ENCODE results near the gene NR1I3. TPM values are rescaled to one million over a fixed set of nuclear protein-coding genes. Genes with fewer than 3 reads are reported as not detected.
A peak's percentile ranks its signal among the peaks of the same experiment; 100 is the strongest.

The NR1I3 gene
- polyA plus RNA-seq, 2 of the 4 experiments (the other 2 are of a cell fraction): not detected

DNA sequence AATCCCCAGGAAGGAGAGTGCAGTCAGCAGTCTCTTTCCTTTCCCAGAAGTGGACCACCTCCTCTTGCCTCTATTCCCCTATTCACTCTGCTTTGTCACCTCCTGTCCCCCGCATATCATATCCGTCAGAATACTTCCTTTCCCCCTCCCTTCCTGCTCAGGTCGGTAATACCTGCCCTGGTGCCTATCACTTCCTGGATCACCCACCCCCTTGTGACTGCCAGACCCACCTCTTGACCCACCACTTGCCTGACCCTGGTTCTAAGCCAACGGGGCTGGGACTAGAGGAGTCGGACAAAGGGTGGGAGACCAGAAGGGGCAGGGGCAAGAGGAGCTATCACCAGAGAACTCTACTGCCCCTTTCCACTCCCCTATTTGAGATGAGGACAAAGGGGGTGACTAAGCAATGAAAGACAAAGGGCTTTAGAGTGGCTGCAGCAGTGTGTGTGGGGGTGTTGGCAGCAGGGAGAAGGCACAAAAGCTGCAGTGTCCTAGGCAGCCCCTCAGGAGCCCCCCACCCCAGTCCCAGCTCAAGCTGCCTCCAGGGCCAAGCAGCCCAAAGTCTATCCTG, 37.5 kb downstream of the NR1I3 start:
- TF ChIP-seq CHD2 (IDR thresholded peaks at IDR 0.05; ENCODE audit: low read length, partially characterized antibody): no peak
- H3K4me2 ChIP-seq: no peak overlapping the region
- no peak overlapping the region for H3K4me3 ChIP-seq
- CTCF ChIA-PET: interaction anchor here (1.1 to 18.8 kb wide), 5 partner anchors 9 to 183 kb away, joined by 3 to 319 read pairs (median 93); partner anchors contain the start of genes APOA2, FCER1G, PPOX and TOMM40L
- WGBS (ENCODE audit: missing lambda C conversion rate): 88% methylated on average over 5 of the region's 5 CpGs
- ATAC-seq (no peak), FAIRE-seq (no peak), DNase-seq (ENCODE audit: low read depth in 1 of 2, low spot score in 1 of 2) (no peak)
- peaks cover 29% of the 10 kb centered on the region for H3K4me1 ChIP-seq
- POLR2A ChIA-PET: no interaction called here
- no peaks in the 10 kb centered on the region for H3K9me3 ChIP-seq
- peak overlapping the region in 1 of 2 experiments; percentile 93; a peak in 3 of 6 replicates for H3K27ac ChIP-seq

DNA sequence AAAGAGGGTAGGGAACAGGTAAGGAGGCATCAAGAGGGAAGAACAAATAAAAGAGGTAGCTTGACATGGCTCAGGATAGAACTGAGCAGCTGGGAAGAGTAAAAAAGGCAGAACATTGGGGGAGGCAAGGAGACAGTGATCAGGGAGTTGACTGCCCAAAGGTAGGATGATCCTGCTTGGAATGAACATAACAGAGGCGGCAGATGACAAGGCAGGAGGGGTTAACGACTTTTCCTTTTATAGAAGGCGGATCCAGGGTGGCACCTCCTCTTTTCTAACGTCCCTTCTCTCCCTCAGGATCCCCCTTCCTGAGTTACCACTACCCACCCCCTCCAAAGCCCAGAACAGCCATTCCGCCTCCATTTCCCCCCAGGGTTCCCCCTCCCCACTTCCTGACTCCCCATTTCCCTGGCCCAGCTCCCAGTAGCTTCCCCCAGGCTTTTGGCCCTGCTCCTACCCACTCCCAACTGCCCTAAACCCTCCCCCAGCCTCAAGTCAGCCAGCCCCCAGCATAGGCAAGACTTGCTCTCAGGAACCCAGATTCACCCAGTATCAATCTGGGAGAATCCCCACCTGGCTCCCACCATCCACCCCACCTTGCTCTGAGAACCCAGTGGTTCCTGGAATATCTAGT, 38.4 kb downstream of the NR1I3 start:
- DNase-seq (ENCODE audit: low read depth in 1 of 2, low spot score in 1 of 2) (no peak), FAIRE-seq (no peak), ATAC-seq (no peak)
- 71% methylated on average over 4 of the region's 5 CpGs for WGBS (ENCODE audit: missing lambda C conversion rate)
- CTCF ChIA-PET: interaction anchor here (0.6 to 18.8 kb wide), 3 partner anchors 19 to 1929 kb away, joined by 4 to 200 read pairs (median 4); no protein-coding TSS in a partner anchor
- Histone ChIP-seq H3K9me3 (no peaks in the 10 kb centered on the region), H3K4me1 (peaks cover 29% of the 10 kb centered on the region), H3K27ac (no peak overlapping the region), H3K4me2 (no peak overlapping the region), H3K4me3 (no peak overlapping the region)
- POLR2A ChIA-PET: no interaction called here
- TF ChIP-seq RAD21 (conservative IDR thresholded peaks at IDR 0.05 in 1 of 2, IDR thresholded peaks at IDR 0.05 in 1 of 2): no peak
- TF ChIP-seq HOXA7 (CRISPR knock-in tag; IDR thresholded peaks at IDR 0.05): no peak
- TF ChIP-seq CBX8 (IDR thresholded peaks at IDR 0.05): no peak
- no peak for TF ChIP-seq HEYL (CRISPR knock-in tag; IDR thresholded peaks at IDR 0.05)
- no peak for TF ChIP-seq RCOR1 (IDR thresholded peaks at IDR 0.05; ENCODE audit: low read depth, low read length)
- TF ChIP-seq, protein P1, sequence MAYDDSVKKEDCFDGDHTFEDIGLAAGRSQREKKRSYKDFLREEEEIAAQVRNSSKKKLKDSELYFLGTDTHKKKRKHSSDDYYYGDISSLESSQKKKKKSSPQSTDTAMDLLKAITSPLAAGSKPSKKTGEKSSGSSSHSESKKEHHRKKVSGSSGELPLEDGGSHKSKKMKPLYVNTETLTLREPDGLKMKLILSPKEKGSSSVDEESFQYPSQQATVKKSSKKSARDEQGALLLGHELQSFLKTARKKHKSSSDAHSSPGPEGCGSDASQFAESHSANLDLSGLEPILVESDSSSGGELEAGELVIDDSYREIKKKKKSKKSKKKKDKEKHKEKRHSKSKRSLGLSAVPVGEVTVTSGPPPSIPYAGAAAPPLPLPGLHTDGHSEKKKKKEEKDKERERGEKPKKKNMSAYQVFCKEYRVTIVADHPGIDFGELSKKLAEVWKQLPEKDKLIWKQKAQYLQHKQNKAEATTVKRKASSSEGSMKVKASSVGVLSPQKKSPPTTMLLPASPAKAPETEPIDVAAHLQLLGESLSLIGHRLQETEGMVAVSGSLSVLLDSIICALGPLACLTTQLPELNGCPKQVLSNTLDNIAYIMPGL (CRISPR knock-in tag; IDR thresholded peaks at IDR 0.05; ENCODE audit: borderline replicate concordance): no peak
- no peak for TF ChIP-seq EHMT2 (IDR thresholded peaks at IDR 0.05; ENCODE audit: low read depth)
- TF ChIP-seq FOSL2 (IDR thresholded peaks at IDR 0.05): no peak
- no peak for TF ChIP-seq FOSL2 (CRISPR knock-in tag; IDR thresholded peaks at IDR 0.05)

- CTCF ChIA-PET: interaction anchor here (0.8 to 18.8 kb wide), 7 partner anchors 8 to 185 kb away, joined by 3 to 200 read pairs (median 5); partner anchors contain the start of genes PPOX and TOMM40L
- POLR2A ChIA-PET: no interaction called here
- ATAC-seq (no peak), DNase-seq (ENCODE audit: low read depth in 1 of 2, low spot score in 1 of 2) (no peak), FAIRE-seq (no peak)
- peak within 1 kb of the TSS in 1 of 2 experiments; percentile 42; a peak in 1 of 6 replicates for H3K27ac ChIP-seq
- H3K9me3 ChIP-seq: no peaks in the 10 kb centered on the region
- no peak within 1 kb of the TSS for H3K4me3 ChIP-seq
- peaks cover 29% of the 10 kb centered on the region for H3K4me1 ChIP-seq
- TF ChIP-seq EP300 (IDR thresholded peaks at IDR 0.05) (no peak), KDM1A (IDR thresholded peaks at IDR 0.05; ENCODE audit: low read depth) (no peak)
- TF ChIP-seq, protein P2, sequence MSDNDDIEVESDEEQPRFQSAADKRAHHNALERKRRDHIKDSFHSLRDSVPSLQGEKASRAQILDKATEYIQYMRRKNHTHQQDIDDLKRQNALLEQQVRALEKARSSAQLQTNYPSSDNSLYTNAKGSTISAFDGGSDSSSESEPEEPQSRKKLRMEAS (IDR thresholded peaks at IDR 0.05): no peak
- H3K4me2 ChIP-seq: no peak within 1 kb of the TSS
- WGBS (ENCODE audit: missing lambda C conversion rate): 89% methylated on average over 11 of the region's 11 CpGs
Measured at GRCh38 chr1:161198897-161199431, 39.0 kb downstream of the NR1I3 start, which contains the start of gene ADAMTS4. ADAMTS4 (minus strand) TSS chr1:161199054; CDS start chr1:161198627, 427 bp downstream.

DNA sequence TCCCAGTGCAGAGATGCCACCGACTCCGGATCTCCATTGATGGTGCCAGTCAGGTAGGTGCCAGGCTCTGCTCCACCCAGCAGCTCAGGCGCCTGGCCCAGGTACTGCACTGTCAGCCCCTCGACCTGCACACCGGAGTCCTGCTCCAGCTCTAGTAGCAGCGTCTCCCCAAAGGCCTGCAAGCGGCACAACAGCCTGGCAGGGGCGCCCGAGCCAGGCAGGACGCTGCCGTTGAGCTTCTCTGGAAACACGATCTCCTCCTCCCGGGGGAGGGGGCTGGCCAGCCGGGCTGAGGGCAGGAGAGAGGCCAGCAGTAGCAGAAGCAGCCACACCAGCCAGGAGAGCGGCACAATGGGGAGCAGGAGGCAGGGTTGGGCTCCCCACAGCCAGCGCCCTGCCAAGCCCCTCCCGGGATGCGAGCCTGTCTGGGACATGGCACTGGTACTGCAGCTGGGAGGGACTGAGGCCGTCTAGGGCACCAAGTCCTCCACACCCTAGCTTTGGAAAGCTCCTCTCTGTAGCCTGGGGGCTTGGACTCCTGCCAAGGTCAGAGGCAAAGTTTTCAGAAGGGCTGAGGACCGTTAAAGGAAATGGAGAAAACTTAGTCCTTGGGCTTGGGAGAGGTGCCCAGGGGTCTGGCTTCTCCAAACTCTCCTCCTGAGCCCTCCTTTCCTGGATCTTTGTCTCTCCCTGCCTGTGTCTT, 39.7 kb downstream of the NR1I3 start:
- H3K9me3 ChIP-seq: no peaks in the 10 kb centered on the region
- no peak overlapping the region for H3K4me2 ChIP-seq
- DNase-seq (ENCODE audit: low read depth in 1 of 2, low spot score in 1 of 2) (no peak), FAIRE-seq (no peak), ATAC-seq (no peak)
- H3K27ac ChIP-seq: peak overlapping the region in 1 of 2 experiments; percentile 42; a peak in 1 of 6 replicates
- no peak for TF ChIP-seq EHMT2 (IDR thresholded peaks at IDR 0.05; ENCODE audit: low read depth)
- TF ChIP-seq RCOR1 (IDR thresholded peaks at IDR 0.05; ENCODE audit: low read depth, low read length): no peak
- TF ChIP-seq HEYL (CRISPR knock-in tag; IDR thresholded peaks at IDR 0.05): no peak
- no peak for TF ChIP-seq GATA3 (IDR thresholded peaks at IDR 0.05; ENCODE audit: borderline replicate concordance)
- TF ChIP-seq ZFP36 (IDR thresholded peaks at IDR 0.05; ENCODE audit: borderline replicate concordance, partially characterized antibody): no peak
- no peak for TF ChIP-seq CEBPB (IDR thresholded peaks at IDR 0.05)
- ChIA-PET CTCF (interaction anchor here (0.8 to 18.8 kb wide), 7 partner anchors 8 to 185 kb away, joined by 3 to 200 read pairs (median 5); partner anchors contain the start of genes PPOX and TOMM40L), POLR2A (no interaction called here)
- 58% methylated on average over 16 of the region's 20 CpGs for WGBS (ENCODE audit: missing lambda C conversion rate)
- peaks cover 25% of the 10 kb centered on the region for H3K4me1 ChIP-seq
- no peak overlapping the region for H3K4me3 ChIP-seq
